Measurements from ENCODE around the gene UNC45A. TPM values are rescaled to one million over a fixed set of nuclear protein-coding genes. Genes with fewer than 3 reads are reported as not detected.

UNC45A gene
- total RNA-seq, 2 experiments from 2014 or later: 46.1 to 68.0 TPM

GRCh38 chr15:90946941-90947576, 12.0 kb downstream of the UNC45A start:
- Histone ChIP-seq H3K79me2 (ENCODE audit: insufficient read depth, low read depth, low read length) (no peaks in the 10 kb centered on the region), H3K27ac (ENCODE audit: low read depth, low read length, poor library complexity, severe bottlenecking) (no peak overlapping the region), H3K9me2 (ENCODE audit: insufficient read depth, low read length) (no peaks in the 10 kb centered on the region), H3K9me3 (ENCODE audit: low read length) (no peaks in the 10 kb centered on the region), H3K4me2 (ENCODE audit: low read length) (no peak overlapping the region), H3K4me1 (ENCODE audit: insufficient read depth, low read length, poor library complexity, severe bottlenecking) (no peaks in the 10 kb centered on the region), H3K36me3 (ENCODE audit: insufficient read depth, low read length) (peaks cover 81% of the 10 kb centered on the region), H3K4me3 (ENCODE audit: low read depth, low read length, poor library complexity, severe bottlenecking) (no peak overlapping the region), H2AFZ (ENCODE audit: low read length) (no peak overlapping the region), H4K20me1 (ENCODE audit: insufficient read depth, low read length) (no peaks in the 10 kb centered on the region)
- CTCF ChIA-PET (ENCODE audit: unreplicated experiment): interaction anchor here (2.2 kb wide), 1 partner anchor 12 kb away, joined by 5 read pairs; the partner anchor contains the start of gene UNC45A
- TF ChIP-seq CTCF (conservative IDR thresholded peaks at IDR 0.05; ENCODE audit: low read length) (no peak), EZH2phosphoT487 (IDR thresholded peaks at IDR 0.05; ENCODE audit: borderline replicate concordance, low read depth, low read length) (no peak)
- BruUV-seq (replicated peaks): no TSS peak
- POLR2A ChIA-PET: interaction anchor here (1.5 kb wide), 1 partner anchor 14 kb away, joined by 4 read pairs; the partner anchor contains the start of gene HDDC3
- intact Hi-C loops (cut with micrococcal nuclease; ENCODE audit: unreplicated experiment): no loop called here
- DNase-seq (ENCODE audit: low spot score): no peak

GRCh38 chr15:90947577-90948357, 12.7 kb downstream of the UNC45A start:
- BruUV-seq (replicated peaks): no TSS peak
- Histone ChIP-seq H3K9me3 (ENCODE audit: low read length) (no peaks in the 10 kb centered on the region), H3K36me3 (ENCODE audit: insufficient read depth, low read length) (peaks cover 78% of the 10 kb centered on the region), H3K4me2 (ENCODE audit: low read length) (no peak overlapping the region), H3K4me3 (ENCODE audit: low read depth, low read length, poor library complexity, severe bottlenecking) (no peak overlapping the region), H3K27ac (ENCODE audit: low read depth, low read length, poor library complexity, severe bottlenecking) (no peak overlapping the region), H3K4me1 (ENCODE audit: insufficient read depth, low read length, poor library complexity, severe bottlenecking) (no peaks in the 10 kb centered on the region), H3K79me2 (ENCODE audit: insufficient read depth, low read depth, low read length) (no peaks in the 10 kb centered on the region), H3K9me2 (ENCODE audit: insufficient read depth, low read length) (no peaks in the 10 kb centered on the region), H4K20me1 (ENCODE audit: insufficient read depth, low read length) (no peaks in the 10 kb centered on the region), H2AFZ (ENCODE audit: low read length) (no peak overlapping the region)
- POLR2A ChIA-PET: interaction anchor here (1.5 kb wide), 1 partner anchor 15 kb away, joined by 4 read pairs; the partner anchor contains the start of gene HDDC3
- no peak for DNase-seq (ENCODE audit: low spot score)
- intact Hi-C loops (cut with micrococcal nuclease; ENCODE audit: unreplicated experiment): no loop called here
- CTCF ChIA-PET (ENCODE audit: unreplicated experiment): interaction anchor here (2.2 kb wide), 1 partner anchor 13 kb away, joined by 5 read pairs; the partner anchor contains the start of gene UNC45A
- no peak for TF ChIP-seq EZH2phosphoT487 (IDR thresholded peaks at IDR 0.05; ENCODE audit: borderline replicate concordance, low read depth, low read length)

GRCh38 chr15:90948506-90948905, 13.4 kb downstream of the UNC45A start:
- H3K36me3 ChIP-seq (ENCODE audit: insufficient read depth, low read length): peaks cover 81% of the 10 kb centered on the region
- POLR2A ChIA-PET: no interaction called here
- CTCF ChIA-PET (ENCODE audit: unreplicated experiment): no interaction called here

More at GRCh38 chr15:90948506-90948905, 13.4 kb downstream of the UNC45A start:
- Histone ChIP-seq H3K4me2 (ENCODE audit: low read length) (no peak overlapping the region), H3K4me1 (ENCODE audit: insufficient read depth, low read length, poor library complexity, severe bottlenecking) (no peaks in the 10 kb centered on the region), H3K4me3 (ENCODE audit: low read depth, low read length, poor library complexity, severe bottlenecking) (no peak overlapping the region), H3K27ac (ENCODE audit: low read depth, low read length, poor library complexity, severe bottlenecking) (no peak overlapping the region), H3K9me3 (ENCODE audit: low read length) (no peaks in the 10 kb centered on the region), H3K9me2 (ENCODE audit: insufficient read depth, low read length) (no peaks in the 10 kb centered on the region), H4K20me1 (ENCODE audit: insufficient read depth, low read length) (no peaks in the 10 kb centered on the region), H3K79me2 (ENCODE audit: insufficient read depth, low read depth, low read length) (no peaks in the 10 kb centered on the region), H2AFZ (ENCODE audit: low read length) (no peak overlapping the region)
- intact Hi-C loops (cut with micrococcal nuclease; ENCODE audit: unreplicated experiment): no loop called here
- no peak for DNase-seq (ENCODE audit: low spot score)
- TF ChIP-seq EZH2phosphoT487 (IDR thresholded peaks at IDR 0.05; ENCODE audit: borderline replicate concordance, low read depth, low read length) (no peak), CTCF (conservative IDR thresholded peaks at IDR 0.05; ENCODE audit: low read length) (no peak)
- BruUV-seq (replicated peaks): no TSS peak
